HepG2 (cell line): Measurements from ENCODE around the gene NEK6. TPM values are rescaled to one million over a fixed set of nuclear protein-coding genes. Genes with fewer than 3 reads are reported as not detected.

Source experiments
- ATF7-NPFF ChIP-seq: sonication (generic); formaldehyde crosslinking; IDR thresholded peaks from 2 replicates; pipeline ENCODE4 v1.8.1; 2023; ENCODE audit warnings: mild to moderate bottlenecking, low read depth, missing genetic modification reagents, moderate library complexity
- CAMTA2 ChIP-seq: sonication (generic); formaldehyde crosslinking; IDR thresholded peaks from 2 replicates; pipeline ENCODE4 v1.4.0; 2020; ENCODE audit warnings: mild to moderate bottlenecking, missing genetic modification reagents, borderline replicate concordance
- FOXK2 ChIP-seq: fragments of 450-650 bp; IDR thresholded peaks from 2 replicates; pipeline ENCODE4 v1.6.1; 2016
- KMT2A ChIP-seq: sonication (generic); formaldehyde crosslinking; IDR thresholded peaks from 2 replicates; pipeline ENCODE4 v1.4.0; 2020; ENCODE audit warnings: missing genetic modification reagents
- PHF8 ChIP-seq: sonication (generic); formaldehyde crosslinking; IDR thresholded peaks from 2 replicates; pipeline ENCODE4 v1.5.0; 2020; ENCODE audit warnings: missing genetic modification reagents
- ZBTB3 ChIP-seq: sonication (generic); formaldehyde crosslinking; IDR thresholded peaks from 2 replicates; pipeline ENCODE4 v1.4.0; 2020; ENCODE audit warnings: low read depth, mild to moderate bottlenecking, moderate library complexity, missing genetic modification reagents, borderline replicate concordance
- ZMYM4 ChIP-seq: sonication (generic); formaldehyde crosslinking; IDR thresholded peaks from 2 replicates; pipeline ENCODE4 v1.8.1; 2023; ENCODE audit warnings: mild to moderate bottlenecking, missing genetic modification reagents
- ZNF660 ChIP-seq: sonication (generic); formaldehyde crosslinking; IDR thresholded peaks from 2 replicates; pipeline ENCODE4 v1.5.1; 2020; ENCODE audit warnings: mild to moderate bottlenecking, low read depth, missing genetic modification reagents, borderline replicate concordance
- polyA plus RNA-seq, 8 experiments: library from polyadenylated mRNA; depleted of rRNA in 3 of 8; stranded (reverse) in 7 of 8; unstranded in 1 of 8; fragments of >200 nt; fragmentation: Illumina TruSeq in 4 of 8; extraction: Trizol in 4 of 8; gene quantifications; 2 replicates each; pipeline versions ENCODE4 v1.2.1 to v1.2.3, GENCODE V29; 2011 to 2016; ENCODE audit warnings: low read depth in 4 of 8, missing spikeins in 1 of 8, mixed read lengths in 1 of 8; ENCODE audit not compliant: insufficient read depth in 1 of 8
- total RNA-seq, 5 experiments: library from RNA; depleted of rRNA; stranded (reverse); fragments of >200 nt; fragmentation: Illumina TruSeq; extraction: Trizol; gene quantifications; 2 replicates each; pipeline ENCODE4 v1.2.3, GENCODE V29; 2016; ENCODE audit warnings: low read depth in 1 of 5
- TF ChIP-seq, protein P1 (sequence below): sonication (generic); formaldehyde crosslinking; IDR thresholded peaks from 2 replicates; pipeline ENCODE4 v1.5.1; 2020; ENCODE audit warnings: missing genetic modification reagents, mild to moderate bottlenecking, borderline replicate concordance

NEK6 gene
- total and polyA plus RNA-seq, 2 of the 13 experiments (the other 11 are each of a cell fraction or from before 2014, with no cell fraction given), result 30.4 to 119 TPM

DNA sequence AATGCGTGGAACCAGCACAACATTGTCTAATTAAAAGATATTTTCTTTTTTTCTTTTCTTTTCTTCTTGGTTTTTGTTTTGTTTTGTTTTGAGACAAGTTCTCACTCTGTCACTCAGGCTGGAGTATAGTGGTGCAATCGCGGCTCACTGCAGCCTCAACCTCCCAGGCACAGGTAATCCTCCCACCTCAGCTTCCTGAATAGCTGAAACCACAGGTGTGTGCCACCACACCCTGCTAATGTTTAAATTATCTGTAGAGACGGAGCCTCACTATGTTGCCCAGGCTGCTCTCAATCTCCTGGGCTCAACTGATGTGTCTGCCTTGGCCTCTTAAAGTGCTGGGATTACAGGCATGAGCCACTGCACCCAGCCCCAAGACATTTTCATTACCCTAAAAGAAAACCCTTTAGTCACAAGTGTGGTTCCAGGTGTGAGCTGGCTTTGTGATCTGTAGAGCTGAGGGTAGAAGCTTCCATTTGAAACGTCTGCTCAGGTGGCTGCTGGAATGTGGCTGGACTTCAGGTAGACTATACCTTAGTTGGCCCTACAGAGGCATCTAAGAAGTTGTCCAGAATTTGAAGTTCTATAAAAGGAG lies 19.1 kb upstream of the NEK6 start (continued):
- no peak for TF ChIP-seq CAMTA2 (CRISPR knock-in tag)
- TF ChIP-seq, protein P1, sequence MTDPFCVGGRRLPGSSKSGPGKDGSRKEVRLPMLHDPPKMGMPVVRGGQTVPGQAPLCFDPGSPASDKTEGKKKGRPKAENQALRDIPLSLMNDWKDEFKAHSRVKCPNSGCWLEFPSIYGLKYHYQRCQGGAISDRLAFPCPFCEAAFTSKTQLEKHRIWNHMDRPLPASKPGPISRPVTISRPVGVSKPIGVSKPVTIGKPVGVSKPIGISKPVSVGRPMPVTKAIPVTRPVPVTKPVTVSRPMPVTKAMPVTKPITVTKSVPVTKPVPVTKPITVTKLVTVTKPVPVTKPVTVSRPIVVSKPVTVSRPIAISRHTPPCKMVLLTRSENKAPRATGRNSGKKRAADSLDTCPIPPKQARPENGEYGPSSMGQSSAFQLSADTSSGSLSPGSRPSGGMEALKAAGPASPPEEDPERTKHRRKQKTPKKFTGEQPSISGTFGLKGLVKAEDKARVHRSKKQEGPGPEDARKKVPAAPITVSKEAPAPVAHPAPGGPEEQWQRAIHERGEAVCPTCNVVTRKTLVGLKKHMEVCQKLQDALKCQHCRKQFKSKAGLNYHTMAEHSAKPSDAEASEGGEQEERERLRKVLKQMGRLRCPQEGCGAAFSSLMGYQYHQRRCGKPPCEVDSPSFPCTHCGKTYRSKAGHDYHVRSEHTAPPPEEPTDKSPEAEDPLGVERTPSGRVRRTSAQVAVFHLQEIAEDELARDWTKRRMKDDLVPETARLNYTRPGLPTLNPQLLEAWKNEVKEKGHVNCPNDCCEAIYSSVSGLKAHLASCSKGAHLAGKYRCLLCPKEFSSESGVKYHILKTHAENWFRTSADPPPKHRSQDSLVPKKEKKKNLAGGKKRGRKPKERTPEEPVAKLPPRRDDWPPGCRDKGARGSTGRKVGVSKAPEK (CRISPR knock-in tag), result no peak
- TF ChIP-seq ZBTB3 (CRISPR knock-in tag), result no peak
- TF ChIP-seq ATF7-NPFF (CRISPR knock-in tag), result no peak
- TF ChIP-seq KMT2A, result no peak
- TF ChIP-seq FOXK2, result no peak
- TF ChIP-seq ZNF660 (CRISPR knock-in tag), result no peak
- TF ChIP-seq ZMYM4 (CRISPR knock-in tag), result no peak
- no peak for TF ChIP-seq PHF8 (CRISPR knock-in tag)
